GM12892 (cell line): ENCODE results near the gene CTU1.

Source experiments
- POLR2A ChIP-seq: IDR thresholded peaks from 2 replicates; pipeline ENCODE4 v1.6.1; 2011; ENCODE audit warnings: low read depth, low read length, control low read depth
- POLR2AphosphoS5 ChIP-seq: IDR thresholded peaks from 2 replicates; pipeline ENCODE4 v1.6.1; 2011; ENCODE audit warnings: low read depth, low read length, control low read depth
- TAF1 ChIP-seq: IDR thresholded peaks from 2 replicates; pipeline ENCODE4 v1.6.1; 2011; ENCODE audit warnings: low read depth, mild to moderate bottlenecking, control low read depth, low read length, borderline replicate concordance

DNA sequence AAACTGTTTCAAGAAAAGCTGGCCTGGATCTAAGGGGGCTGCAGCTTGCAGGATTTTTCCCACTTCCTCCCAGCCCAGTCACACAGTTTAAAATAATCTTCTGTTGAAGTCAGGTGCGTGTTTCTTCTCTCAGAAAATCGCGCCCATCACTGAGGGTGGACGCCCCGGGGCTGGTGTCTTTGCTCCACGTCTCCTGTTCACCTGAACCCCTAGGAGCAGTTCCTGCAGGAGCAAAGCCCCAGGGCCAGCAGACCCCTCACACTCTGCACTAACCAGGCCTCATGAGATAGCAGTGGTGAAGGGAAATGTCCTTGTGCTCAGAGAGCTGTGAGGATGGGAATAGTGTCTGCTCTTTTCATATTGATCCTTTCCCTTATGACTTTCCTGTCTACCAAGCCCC lies 33.0 kb upstream of the CTU1 start:
- TF ChIP-seq POLR2AphosphoS5, result no peak
- TF ChIP-seq POLR2A, result no peak
- no peak for TF ChIP-seq TAF1
